Esophagus squamous epithelium (tissue), 5 donors: ENCODE measurements around the gene FAM204A. TPM values are rescaled to one million over a fixed set of nuclear protein-coding genes. Genes with fewer than 3 reads are reported as not detected.
A peak's percentile ranks its signal among the peaks of the same experiment; 100 is the strongest.

Experiments used
- DNase-seq: peaks from one replicate; lab custom pipeline; 2025; lab: John Stamatoyannopoulos, UW
- H3K27ac ChIP-seq, 4 donors: fragments of 200-600 bp; sonication (generic); one replicate each; pipeline ENCODE4 v1.5.1; 2016 to 2019; ENCODE audit warnings: mild to moderate bottlenecking in 1 of 4
- H3K27me3 ChIP-seq, 4 donors: fragments of 200-600 bp; sonication (generic); 1 replicate in 3 of 4; 2 replicates in 1 of 4; pipeline versions ENCODE4 v1.5.1 to v1.6.0; 2017 to 2021; ENCODE audit warnings: antibody characterized with exemption in 1 of 4
- H3K36me3 ChIP-seq, 3 donors: fragments of 200-600 bp; sonication (generic); one replicate each; pipeline ENCODE4 v1.5.1; 2016 to 2019
- H3K4me1 ChIP-seq, 3 donors: fragments of 200-600 bp; sonication (generic); one replicate each; pipeline ENCODE4 v1.5.1; 2017 to 2019
- H3K4me3 ChIP-seq, 4 donors: fragments of 200-600 bp; sonication (generic); 1 replicate in 3 of 4; 2 replicates in 1 of 4; pipeline ENCODE4 v1.5.1; 2016 to 2019; ENCODE audit warnings: mild to moderate bottlenecking in 2 of 4, moderate library complexity in 1 of 4
- H3K9me3 ChIP-seq, 3 donors: fragments of 200-600 bp; sonication (generic); one replicate each; pipeline ENCODE4 v1.5.1; 2016 to 2019
- CTCF ChIP-seq, 6 experiments: fragments of 450-650 bp in 4 of 6; fragments of 200-600 bp in 2 of 6; sonication (generic) in 2 of 6; IDR thresholded peaks; one replicate each; pipeline ENCODE4 v1.5.1; 2016 to 2019; ENCODE audit warnings: antibody characterized with exemption in 6 of 6, mild to moderate bottlenecking in 4 of 6, moderate library complexity in 4 of 6
- POLR2A ChIP-seq, 4 donors: fragments of 450-650 bp; IDR thresholded peaks; one replicate each; pipeline ENCODE4 v1.6.1; 2017; ENCODE audit warnings: antibody characterized with exemption in 4 of 4, mild to moderate bottlenecking in 4 of 4, moderate library complexity in 3 of 4
- WGBS, 2 donors: methylation state at CpG; one replicate each; pipeline ENCODE4 v1.1.5; 2018; 5-methylcytosine and 5-hydroxymethylcytosine counted together
- intact Hi-C: fragments of 100-400 bp; cut with DNase I; formaldehyde crosslinking; loops from one replicate; pipeline ENCODE4 v1.15.0; 2022
- total RNA-seq, 4 donors: library from RNA; depleted of rRNA; stranded (reverse); fragments of >200 nt; gene quantifications; one replicate each; pipeline ENCODE4 v1.1.0, GENCODE V29; 2016
- donor health status: DM: yes; HTN: yes; CAD: no.

The FAM204A gene
- total RNA-seq: 10 to 100 TPM in 3 of 4 donors, 1 to 10 TPM in 1; 8.9 to 40.8 (median 34.5) TPM

- peaks cover 0 to 4% (median 0%) of the 10 kb centered on the region in 3 donors for H3K36me3 ChIP-seq
- no peaks in the 10 kb centered on the region for H3K27me3 ChIP-seq
- peak within 1 kb of the TSS; percentile 75 to 94 (median 84) for H3K4me3 ChIP-seq
- H3K9me3 ChIP-seq: no peaks in the 10 kb centered on the region
- intact Hi-C loops: no loop called here
- H3K4me1 ChIP-seq: peaks cover 12 to 35% (median 13%) of the 10 kb centered on the region in 3 donors
- peak; percentile 68 for DNase-seq
- H3K27ac ChIP-seq: peak within 1 kb of the TSS; percentile 74 to 90 (median 86)
- TF ChIP-seq POLR2A (IDR thresholded peaks at IDR 0.05): peak in 1 of 4 donors; percentile 64
- TF ChIP-seq CTCF (IDR thresholded peaks at IDR 0.05): no peak
- 0% methylated on average over 18 to 40 of the region's 45 CpGs for WGBS, 2 donors
These were observed at the start of gene FAM204A for GRCh38 chr10:118341791-118342637. Gene FAM204A, minus strand, starts transcription at chr10:118342324. Its CDS starts 5,909 bp downstream, at chr10:118336415.

- TF ChIP-seq CTCF (IDR thresholded peaks at IDR 0.05) (no peak), POLR2A (IDR thresholded peaks at IDR 0.05) (no peak)
- 78 to 89% methylated on average over 1 of the region's 1 CpG for WGBS, 2 donors
- Histone ChIP-seq H3K27ac (no peak overlapping the region), H3K27me3 (peaks cover 0 to 44% (median 0%) of the 10 kb centered on the region in 4 donors), H3K36me3 (no peaks in the 10 kb centered on the region), H3K9me3 (peaks cover 0 to 6% (median 0%) of the 10 kb centered on the region in 3 donors), H3K4me3 (no peak overlapping the region), H3K4me1 (no peaks in the 10 kb centered on the region)
- no peak for DNase-seq
- intact Hi-C loops: no loop called here
These were observed 41.6 kb upstream of the FAM204A start for GRCh38 chr10:118383699-118384098.

GRCh38 chr10:118383063-118383689, 41.1 kb upstream of the FAM204A start:
- no peak for DNase-seq
- Histone ChIP-seq H3K9me3 (peaks cover 0 to under 1% (median 0%) of the 10 kb centered on the region in 3 donors), H3K4me1 (no peaks in the 10 kb centered on the region), H3K36me3 (no peaks in the 10 kb centered on the region), H3K4me3 (no peak overlapping the region), H3K27ac (no peak overlapping the region), H3K27me3 (peaks cover 0 to 49% (median 0%) of the 10 kb centered on the region in 4 donors)
- intact Hi-C loops: no loop called here
- TF ChIP-seq POLR2A (IDR thresholded peaks at IDR 0.05) (no peak), CTCF (IDR thresholded peaks at IDR 0.05) (no peak)
- 63 to 64% methylated on average over 4 of the region's 4 CpGs for WGBS, 2 donors

GRCh38 chr10:118374404-118374803, 32.3 kb upstream of the FAM204A start:
- Histone ChIP-seq H3K4me1 (no peaks in the 10 kb centered on the region), H3K9me3 (no peaks in the 10 kb centered on the region), H3K27ac (no peak overlapping the region), H3K4me3 (no peak overlapping the region), H3K27me3 (peaks cover 0 to 41% (median 0%) of the 10 kb centered on the region in 4 donors), H3K36me3 (no peaks in the 10 kb centered on the region)
- no peak for DNase-seq
- TF ChIP-seq POLR2A (IDR thresholded peaks at IDR 0.05) (no peak), CTCF (IDR thresholded peaks at IDR 0.05) (no peak)
- intact Hi-C loops: no loop called here

GRCh38 chr10:118373786-118374185, 31.7 kb upstream of the FAM204A start:
- Histone ChIP-seq H3K27ac (no peak overlapping the region), H3K36me3 (no peaks in the 10 kb centered on the region), H3K4me3 (no peak overlapping the region), H3K4me1 (no peaks in the 10 kb centered on the region), H3K9me3 (no peaks in the 10 kb centered on the region), H3K27me3 (peaks cover 0 to 35% (median 0%) of the 10 kb centered on the region in 4 donors)
- TF ChIP-seq POLR2A (IDR thresholded peaks at IDR 0.05) (no peak), CTCF (IDR thresholded peaks at IDR 0.05) (no peak)
- no peak for DNase-seq
- 47 to 61% methylated on average over 4 of the region's 4 CpGs for WGBS, 2 donors
- intact Hi-C loops: no loop called here
